Testis (tissue), 2 donors: Measurements from ENCODE around the gene UBE2E3.

Source experiments
- CTCF ChIP-seq, 3 experiments: fragments of 450-650 bp in 2 of 3; fragments of 200-600 bp in 1 of 3; sonication (generic) in 1 of 3; IDR thresholded peaks; one replicate each; pipeline ENCODE4 v1.5.1; 2016 to 2019; ENCODE audit warnings: antibody characterized with exemption in 3 of 3, mild to moderate bottlenecking in 2 of 3, moderate library complexity in 1 of 3
- POLR2A ChIP-seq: fragments of 450-650 bp; IDR thresholded peaks from one replicate; pipeline ENCODE4 v1.6.1; 2017; ENCODE audit warnings: antibody characterized with exemption, mild to moderate bottlenecking, moderate library complexity

- TF ChIP-seq CTCF (IDR thresholded peaks at IDR 0.05) (no peak), POLR2A (no peak)
Measured at GRCh38 chr2:180990794-180991193, 10.4 kb downstream of the UBE2E3 start.
